Kasumi-1 (cell line): ENCODE measurements around the gene PCGF3.

ENCODE experiments used
- DNase-seq, 2 experiments: peaks; one replicate each; lab custom pipeline; 2025; lab: John Stamatoyannopoulos, UW

The PCGF3 gene, protein sequence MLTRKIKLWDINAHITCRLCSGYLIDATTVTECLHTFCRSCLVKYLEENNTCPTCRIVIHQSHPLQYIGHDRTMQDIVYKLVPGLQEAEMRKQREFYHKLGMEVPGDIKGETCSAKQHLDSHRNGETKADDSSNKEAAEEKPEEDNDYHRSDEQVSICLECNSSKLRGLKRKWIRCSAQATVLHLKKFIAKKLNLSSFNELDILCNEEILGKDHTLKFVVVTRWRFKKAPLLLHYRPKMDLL

DNA sequence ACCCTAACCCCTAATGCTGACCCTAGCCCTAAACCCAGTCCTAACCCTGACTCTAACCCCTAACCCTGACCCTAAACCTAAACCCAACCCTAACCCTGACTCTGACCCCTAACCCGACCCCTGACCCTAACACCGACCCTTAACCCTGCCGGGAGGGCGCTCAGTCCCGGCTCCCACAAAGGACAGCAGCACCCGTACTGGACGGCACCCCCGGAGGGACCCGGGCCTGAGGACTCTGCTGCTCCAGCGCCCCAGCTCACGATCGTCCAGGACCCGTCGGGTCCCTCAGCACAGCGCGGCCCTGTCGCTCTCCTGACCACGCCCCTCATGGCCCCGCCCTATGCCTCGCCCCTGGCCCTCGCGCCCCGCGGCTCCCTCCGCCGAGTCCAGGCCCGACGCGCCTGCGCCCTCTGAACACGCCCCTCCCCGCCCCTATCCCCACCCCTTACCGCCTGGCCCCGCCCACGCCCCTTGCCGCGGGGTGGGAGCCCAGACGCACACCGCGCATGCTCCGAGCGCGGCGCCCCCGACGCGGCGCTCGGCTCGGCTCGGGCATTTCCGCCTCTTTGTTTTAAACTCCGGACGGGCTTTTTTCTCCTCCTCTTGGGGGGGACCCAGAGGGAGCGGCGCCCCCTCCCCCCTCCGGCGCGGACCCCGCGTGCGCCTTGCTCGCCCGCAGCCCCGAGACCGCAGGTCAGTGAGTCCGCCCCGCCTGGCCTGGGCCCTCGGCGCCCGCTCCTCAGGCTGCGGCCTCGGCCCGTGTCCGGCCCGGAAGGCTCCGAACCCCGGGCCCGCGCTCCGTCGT, at the start of gene PCGF3:
Gene PCGF3, plus strand, starts transcription at position 555 of the 805 bp plus-strand sequence. CDS start 27,849 bp downstream, outside the sequence.
- DNase-seq, result peak; percentile 84 to 85

DNA sequence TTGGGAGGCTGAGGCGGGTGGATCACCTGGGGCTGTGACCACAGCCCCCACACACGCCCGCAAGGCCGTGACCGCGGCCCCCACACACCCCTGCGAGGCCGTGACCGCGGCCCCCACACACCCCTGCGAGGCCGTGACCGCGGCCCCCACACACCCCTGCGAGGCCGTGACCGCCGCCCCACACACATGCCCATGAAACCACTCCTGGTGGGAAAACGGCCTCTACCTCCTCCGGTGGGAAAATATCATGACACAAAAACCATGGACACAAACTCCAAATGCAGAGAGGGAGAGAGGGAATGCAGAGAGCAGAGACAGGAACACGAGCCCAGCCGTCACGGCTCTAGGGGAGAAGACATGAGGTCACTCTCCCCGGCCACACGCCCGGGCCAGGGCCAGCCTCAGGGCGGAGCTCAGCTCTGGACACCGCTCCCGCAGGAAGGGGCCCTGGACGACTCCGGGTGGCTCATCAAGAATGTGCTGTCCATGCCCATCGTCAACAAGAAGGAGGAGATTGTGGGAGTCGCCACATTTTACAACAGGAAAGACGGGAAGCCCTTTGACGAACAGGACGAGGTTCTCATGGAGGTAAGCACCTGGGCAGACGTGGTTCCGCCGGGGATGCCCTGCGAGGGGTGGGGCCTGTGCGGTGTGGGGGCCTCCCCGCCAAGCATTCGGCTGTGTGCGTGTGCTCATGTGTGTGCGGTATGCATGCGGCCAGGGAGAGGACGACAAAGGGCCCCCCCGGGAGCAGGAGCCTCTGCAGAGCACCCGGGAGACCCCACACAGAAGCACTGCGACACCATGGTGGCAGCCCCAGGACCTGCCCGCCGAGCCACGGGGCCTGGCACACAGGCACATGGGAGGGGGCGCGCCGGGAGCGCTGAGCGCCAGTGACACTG, 48.9 kb upstream of the PCGF3 start:
- no peak for DNase-seq

DNA sequence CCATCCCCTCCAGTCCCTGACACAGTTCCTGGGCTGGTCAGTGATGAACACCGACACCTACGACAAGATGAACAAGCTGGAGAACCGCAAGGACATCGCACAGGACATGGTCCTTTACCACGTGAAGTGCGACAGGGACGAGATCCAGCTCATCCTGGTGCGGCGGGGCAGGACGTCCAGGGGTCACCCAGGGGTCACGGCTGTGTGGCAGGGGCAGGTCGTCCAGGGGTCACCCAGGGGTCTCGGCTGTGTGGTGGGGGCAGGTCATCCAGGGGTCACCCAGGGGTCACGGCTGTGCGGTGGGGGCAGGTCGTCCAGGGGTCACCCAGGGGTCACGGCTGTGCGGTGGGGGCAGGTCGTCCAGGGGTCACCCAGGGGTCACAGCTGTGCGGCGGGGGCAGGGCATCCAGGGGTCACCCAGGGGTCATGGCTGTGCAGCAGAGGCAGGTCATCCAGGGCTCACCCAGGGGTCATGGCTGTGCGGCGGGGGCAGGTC, 48.2 kb upstream of the PCGF3 start:
- no peak for DNase-seq

DNA sequence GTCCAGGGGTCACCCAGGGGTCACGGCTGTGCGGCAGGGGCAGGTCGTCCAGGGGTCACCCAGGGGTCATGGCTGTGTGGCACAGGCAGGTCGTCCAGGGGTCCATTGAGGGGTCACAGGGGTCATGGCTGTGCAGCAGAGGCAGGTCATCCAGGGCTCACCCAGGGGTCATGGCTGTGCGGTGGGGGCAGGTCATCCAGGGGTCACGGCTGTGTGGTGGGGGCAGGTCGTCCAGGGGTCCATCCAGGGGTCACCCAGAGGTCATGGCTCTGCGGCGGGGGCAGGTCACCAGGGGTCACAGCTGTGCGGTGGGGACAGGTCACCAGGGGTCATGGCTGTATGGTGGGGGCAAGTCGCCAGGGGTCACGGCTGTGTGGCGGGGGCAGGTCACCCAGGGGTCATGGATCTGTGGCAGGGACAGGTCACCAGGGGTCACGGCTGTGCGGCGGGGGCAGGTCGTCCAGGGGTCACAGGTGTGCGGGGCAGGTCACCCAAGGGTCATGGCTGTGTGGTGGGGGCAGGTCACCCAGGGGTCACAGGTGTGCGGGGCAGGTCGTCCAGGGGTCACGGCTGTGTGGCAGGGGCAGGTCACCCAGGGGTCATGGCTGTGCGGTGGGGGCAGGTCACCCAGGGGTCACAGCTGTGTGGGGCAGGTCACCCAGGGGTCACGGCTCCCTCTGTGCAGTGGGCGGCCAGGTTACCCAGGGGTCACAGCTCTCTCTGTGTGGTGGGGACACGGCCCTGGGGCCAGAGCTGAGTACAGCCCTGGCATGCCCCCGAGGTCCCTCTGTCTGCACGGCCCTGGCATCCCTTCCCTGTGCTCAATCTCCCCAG, 47.6 kb upstream of the PCGF3 start:
- no peak for DNase-seq

DNA sequence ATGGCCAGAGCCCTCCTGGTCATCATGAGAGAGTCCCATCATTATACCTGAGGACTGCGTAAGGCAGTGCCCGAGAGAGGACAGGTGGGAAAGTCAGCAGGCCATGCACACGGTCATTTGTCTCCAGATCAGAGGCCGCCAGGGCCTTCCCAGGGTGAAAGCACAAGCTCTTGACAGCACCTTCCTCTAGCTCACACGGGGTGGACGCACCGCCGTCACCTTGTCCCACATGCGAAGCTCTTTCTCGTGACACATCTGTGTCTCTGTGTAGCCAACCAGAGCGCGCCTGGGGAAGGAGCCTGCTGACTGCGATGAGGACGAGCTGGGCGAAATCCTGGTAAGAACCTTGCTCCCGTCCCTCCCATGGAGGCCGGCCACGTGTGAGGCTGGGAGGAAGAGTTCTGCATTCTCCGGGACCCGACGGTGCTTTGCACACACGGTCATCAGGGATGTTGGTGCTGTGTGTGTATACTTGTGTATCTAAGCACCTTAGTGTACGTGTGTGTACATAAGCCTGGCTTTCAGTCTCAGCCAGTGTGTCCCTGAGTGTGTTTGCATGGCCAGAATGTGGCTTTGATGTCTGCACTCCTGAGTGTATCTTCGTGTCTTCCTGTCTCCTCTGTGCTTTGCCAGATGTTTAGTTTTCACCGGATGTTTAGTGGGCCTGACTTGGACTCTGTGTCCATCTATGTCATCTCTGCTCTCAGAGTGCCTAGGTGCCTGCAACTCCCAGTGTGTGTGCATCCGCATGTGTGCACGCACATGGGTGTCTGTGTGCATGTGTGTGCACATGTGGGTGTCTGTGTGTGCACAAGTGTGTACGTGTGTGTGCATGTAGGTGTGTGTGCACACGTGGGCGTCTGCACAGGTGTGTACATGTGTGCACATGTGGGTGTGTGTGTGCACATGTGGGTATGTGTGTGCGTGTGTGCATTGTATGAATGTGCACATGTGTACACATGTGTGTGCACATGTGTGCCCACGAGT, 46.7 kb upstream of the PCGF3 start:
- no peak for DNase-seq

DNA sequence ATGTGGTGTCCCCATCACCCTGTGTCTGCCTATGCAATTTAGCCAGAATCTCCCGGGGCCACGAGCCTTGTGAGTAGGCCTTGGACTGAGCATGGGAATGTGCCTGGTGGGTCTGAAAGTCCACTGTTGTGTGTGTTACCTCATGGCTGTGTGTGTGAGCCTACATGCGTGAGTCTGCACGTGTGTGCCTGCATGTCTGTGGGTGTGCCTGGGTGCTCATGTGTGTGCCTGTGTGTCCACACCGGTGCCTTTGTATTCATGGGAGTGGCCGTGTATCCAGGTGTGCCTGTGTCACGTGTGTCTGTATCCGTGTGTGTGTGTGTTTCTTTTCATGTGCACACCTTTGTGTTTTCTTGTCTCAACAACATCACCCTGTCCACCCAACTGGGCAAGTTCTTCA, 45.8 kb upstream of the PCGF3 start:
- DNase-seq, result no peak

DNA sequence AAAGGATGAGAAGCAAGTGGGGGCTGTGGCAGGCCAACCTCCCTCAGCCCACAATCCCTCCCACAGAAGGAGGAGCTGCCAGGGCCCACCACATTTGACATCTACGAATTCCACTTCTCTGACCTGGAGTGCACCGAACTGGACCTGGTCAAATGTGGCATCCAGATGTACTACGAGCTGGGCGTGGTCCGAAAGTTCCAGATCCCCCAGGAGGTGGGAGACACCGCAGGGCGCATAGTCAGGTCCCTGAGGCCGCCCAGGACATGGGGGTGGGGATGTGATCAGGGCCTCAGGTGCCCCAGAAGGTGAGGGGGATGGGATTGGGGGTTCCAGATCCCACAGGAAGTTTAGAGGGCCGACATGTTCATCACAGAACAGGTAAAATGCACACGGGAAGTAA, 45.2 kb upstream of the PCGF3 start:
- no peak for DNase-seq

DNA sequence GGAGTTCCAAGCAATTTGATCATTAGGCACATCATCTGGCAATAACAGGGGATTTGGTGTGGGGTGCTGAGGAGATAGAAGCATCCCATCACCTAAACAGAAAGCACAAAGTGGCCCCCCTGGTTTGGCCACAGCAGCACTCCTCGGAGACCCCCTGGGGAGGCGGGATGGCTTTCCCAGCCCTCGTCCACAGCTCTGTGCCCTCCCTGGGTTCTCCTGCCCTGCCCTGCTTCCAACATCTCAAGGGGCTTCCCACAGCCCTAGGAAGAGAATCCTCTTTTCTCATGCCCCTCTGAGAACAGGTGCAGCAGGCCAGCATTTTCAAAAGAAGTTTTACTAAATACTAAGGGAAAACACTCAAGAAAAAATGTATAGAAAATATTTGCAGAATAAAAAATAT, 44.4 kb upstream of the PCGF3 start:
- DNase-seq, result no peak

DNA sequence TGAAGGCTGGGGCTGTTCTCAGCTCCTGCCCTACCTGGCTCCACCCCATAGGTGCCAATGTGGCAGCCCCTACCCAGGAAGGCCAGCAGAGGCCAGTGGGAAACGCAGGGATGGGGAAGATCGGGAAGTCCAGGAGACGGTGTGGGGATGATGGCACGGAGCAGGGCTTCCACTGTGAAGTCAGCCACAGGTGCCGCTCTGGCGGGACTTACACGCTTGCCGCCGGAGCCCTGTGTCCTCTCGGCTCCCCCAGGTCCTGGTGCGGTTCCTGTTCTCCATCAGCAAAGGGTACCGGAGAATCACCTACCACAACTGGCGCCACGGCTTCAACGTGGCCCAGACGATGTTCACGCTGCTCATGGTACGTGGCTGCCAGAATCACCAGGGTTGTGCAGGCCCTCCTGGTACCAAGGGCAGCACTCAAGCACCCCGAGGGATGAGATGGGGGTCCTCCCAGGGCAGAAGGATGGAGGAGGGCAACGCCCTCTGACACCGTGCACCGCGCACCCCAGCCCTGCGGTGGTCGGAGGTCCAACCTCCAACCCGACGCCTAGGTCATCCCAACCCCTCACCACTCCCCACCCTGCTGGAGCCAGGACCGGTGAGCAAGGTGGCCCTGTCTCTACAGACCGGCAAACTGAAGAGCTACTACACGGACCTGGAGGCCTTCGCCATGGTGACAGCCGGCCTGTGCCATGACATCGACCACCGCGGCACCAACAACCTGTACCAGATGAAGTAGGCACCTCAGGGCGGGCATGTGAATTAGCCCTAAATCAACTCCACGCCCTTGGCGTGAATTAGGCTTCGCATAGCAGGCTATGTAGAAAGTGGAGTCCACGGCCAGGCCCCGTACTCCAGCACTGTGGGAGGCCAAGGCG, 43.5 kb upstream of the PCGF3 start:
- DNase-seq, result no peak

DNA sequence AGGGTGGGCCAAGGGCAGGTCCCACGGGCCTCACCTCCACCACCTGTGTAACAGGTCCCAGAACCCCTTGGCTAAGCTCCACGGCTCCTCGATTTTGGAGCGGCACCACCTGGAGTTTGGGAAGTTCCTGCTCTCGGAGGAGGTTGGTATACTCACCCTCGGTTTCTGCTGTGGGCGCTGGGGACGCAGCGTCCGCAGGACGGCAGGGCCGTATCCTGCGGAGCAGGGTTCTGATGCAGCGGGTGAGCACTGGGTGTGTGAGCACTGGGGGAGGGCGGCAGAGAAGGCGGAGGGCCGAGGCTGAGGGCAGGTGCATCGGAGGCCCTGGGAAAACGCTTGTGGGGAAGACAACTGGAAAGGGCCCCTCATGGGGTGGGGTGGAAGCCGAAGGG, 42.6 kb upstream of the PCGF3 start:
- no peak for DNase-seq

DNA sequence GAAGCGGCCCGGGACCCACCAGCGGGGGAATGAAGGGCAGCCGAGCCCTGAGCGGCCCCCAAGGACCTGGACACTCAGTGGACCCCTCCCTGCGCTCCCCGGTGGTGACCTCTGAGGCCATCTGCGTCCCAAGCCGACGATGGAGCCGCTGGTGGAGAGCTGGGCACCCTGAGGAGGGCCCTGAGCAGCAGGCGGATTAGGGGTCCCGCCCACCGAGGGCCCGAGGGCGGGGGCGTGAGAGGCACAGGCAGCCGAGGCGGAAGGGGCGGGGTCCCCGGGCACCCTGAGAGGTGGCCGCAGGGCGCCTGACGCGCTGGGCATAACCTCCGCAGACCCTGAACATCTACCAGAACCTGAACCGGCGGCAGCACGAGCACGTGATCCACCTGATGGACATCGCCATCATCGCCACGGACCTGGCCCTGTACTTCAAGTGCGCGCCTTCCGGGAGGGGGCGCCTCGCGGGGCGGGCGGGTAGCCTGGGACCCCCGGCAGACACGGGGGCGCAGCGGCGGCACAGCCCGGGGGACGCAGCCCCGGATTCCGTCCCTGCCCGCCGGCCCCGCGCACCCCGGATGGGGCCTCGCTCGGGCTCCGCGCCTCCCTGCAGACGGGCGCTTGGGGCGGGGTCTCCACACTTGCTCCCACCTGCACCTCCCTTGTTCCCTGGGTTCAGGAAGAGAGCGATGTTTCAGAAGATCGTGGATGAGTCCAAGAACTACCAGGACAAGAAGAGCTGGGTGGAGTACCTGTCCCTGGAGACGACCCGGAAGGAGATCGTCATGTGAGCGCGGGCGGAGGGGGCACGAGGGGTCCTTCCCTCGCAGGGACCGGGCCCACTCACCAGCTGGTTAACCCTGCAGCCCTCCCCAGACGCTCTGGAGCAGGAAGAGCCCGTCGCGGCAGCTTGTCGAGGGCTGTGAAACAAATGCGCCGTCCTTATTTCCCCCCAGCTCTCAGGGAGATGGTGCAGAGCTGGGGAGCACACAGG, 41.9 kb upstream of the PCGF3 start:
- DNase-seq, result peak; percentile 64 to 82

DNA sequence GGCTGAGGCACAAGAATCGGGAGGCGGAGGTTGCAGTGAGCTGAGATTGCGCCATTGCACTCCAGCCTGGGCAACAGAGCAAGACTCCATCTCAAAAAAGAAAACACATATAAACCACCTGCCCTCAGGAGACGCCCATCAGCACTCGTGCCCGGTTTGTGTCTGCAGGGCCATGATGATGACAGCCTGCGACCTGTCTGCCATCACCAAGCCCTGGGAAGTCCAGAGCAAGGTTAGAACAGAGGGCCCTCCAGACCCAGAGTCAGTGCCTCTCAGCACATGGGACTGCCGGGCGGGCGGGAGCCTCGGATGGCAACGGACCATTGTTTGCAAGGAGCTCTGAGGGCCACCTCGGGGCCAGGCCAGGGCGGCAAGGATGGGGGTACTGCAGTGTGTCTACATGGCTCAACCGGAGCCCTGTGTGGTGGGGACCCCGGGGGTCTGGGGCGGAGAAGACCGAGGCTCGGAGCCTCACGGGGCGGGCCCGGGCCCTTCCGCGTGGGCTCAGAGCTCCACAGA, 40.9 kb upstream of the PCGF3 start:
- DNase-seq, result no peak

DNA sequence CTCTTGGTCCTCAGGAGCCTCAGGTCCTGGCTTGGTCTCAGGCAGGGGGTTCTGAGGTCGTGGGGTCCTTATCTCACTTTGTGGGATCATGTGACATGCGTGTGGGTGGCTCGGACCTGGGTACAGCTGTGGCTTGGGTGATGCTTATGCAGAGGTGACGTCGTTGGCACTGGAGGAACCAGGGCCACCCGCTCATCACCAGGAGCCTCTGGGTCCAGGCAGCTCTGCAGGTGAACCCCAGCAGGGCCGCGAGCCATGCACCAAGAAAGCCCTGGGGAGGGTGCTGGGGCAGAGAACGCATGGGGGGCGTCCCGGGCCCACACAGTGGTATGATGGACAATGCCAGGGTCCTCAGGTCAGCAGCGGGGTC, 40.3 kb upstream of the PCGF3 start:
- no peak for DNase-seq

DNA sequence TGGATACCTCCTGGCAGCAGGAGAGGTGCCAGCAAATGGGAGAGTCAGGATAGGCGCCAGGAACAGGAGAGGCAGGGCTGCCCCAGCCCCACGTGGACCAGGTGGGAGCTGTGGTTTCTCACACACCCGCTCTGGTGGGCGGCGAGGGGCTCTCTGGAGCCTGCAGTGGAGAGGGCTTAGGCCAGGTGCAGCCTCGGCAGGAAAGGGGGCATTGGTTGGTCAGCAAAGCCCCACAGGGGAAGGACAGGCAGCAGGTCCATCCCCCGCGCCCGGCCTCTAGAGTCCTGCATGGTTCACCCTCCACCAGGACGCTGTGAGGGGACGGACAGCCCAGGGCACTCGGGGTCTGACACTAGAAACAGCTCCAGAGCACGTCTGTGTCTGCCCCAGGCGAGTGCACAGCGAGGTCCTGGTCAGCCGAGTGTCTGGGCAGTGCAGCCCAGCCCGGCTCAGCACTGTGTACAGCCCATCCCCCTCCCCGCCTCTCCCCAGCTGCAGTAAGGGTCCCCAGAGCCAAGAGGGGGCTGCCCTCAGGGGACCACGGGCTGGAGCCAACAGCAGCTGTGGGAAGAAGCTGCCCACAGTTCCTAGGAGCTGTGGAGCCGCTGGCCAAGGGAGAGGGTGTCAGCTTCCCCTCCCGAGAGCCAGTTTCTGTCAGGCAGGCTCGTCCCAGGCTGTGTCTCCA, 39.7 kb upstream of the PCGF3 start:
- no peak for DNase-seq

DNA sequence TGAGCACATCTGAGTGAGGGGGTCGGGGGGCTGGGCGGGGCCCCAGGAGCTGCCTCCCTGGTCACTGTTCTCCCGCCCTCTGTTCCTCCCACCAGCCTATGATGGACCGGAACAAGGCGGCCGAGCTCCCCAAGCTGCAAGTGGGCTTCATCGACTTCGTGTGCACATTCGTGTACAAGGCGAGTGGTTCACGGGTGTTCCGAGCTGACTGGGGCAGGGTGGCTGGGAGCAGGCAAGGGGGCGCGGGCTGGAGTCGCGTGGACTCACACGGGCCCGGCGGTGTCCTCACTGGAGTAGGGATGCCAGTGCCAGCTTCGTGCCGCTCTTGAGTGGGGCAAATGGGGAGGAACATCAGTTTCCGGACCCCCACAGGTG, 39.2 kb upstream of the PCGF3 start:
- no peak for DNase-seq

DNA sequence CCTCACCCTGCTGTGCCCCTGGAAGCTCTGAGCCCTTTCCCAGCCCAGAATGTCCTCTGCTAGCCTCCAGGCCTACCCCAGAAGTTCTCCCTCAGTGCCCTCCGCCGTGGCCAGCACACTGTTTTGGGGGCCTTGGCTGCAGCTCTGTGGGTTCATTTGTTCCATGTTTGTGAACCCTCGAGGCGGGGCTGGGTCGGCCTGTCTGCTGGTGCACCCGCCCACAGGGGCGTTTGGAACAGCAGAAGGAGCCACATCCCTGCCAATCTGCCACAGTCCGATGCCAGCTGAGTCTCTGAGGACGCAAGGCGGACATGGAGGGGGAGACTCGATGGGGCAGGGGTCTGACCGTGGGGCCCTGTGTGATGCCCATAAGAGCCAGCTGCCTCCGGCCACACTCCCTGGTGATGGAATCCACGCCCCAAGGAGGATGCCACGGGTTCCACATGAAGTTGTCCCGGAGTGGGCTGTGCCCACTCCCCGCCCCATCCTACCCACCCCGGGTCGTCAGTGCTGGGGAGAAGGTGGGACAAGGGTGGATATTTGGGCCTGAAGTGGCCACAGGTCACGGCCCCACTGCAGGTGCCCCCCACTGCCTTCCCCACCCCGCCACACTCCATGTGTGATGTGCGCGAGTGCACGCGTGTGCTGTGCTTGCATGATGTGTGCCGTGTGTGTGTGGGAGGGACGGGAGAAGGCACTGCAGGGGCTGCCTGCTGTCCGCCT, 38.6 kb upstream of the PCGF3 start:
- no peak for DNase-seq

DNA sequence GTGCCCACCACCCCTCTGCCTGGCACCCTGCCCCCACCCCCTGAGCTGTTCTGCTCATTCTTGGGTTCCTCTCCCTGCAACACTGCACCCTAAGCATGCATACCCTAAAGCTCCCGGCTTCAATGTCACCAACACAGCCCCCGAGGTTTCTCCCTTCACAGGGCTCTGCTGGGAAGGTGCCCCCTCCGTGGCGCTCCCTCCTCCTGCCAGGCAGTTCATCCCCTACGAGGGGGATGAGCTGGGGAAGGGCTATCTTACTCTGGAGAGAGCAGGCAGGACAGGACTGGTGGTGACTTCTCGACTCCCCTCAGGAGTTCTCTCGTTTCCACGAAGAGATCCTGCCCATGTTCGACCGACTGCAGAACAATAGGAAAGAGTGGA, 38.1 kb upstream of the PCGF3 start:
- DNase-seq, result no peak
